AG04450 (cell line): ENCODE data around the gene PSMA2. TPM values are rescaled to one million over a fixed set of nuclear protein-coding genes. Genes with fewer than 3 reads are reported as not detected.

Source experiments
- CTCF ChIA-PET: fragments of 300-600, 350-600 bp; formaldehyde crosslinking; extraction: SDS; loops from one replicate; lab custom pipeline; 2022; ENCODE audit warnings: antibody characterized with exemption, inconsistent platforms; lab: Charles Lee
- POLR2A ChIA-PET: fragments of 350-600 bp; formaldehyde crosslinking; extraction: SDS; loops from one replicate; lab custom pipeline; 2021; ENCODE audit warnings: antibody characterized with exemption, inconsistent platforms; lab: Yijun Ruan, JAX
- DNase-seq: peaks from one replicate; pipeline ENCODE4 v3.0.0-alpha.2; 2011; ENCODE audit warnings: low read depth, low spot score
- H3K27ac ChIP-seq: one replicate; pipeline ENCODE4 v1.5.1; 2012; ENCODE audit warnings: low read depth, low read length, control low read depth
- H3K27me3 ChIP-seq: one replicate; pipeline ENCODE4 v1.6.0; 2012; ENCODE audit warnings: low read length; ENCODE audit not compliant: control insufficient read depth, insufficient read depth
- H3K4me3 ChIP-seq: 2 replicates; pipeline ENCODE4 v1.5.1; 2011; ENCODE audit warnings: mild to moderate bottlenecking, low read depth, low read length, control low read depth
- H3K9me3 ChIP-seq: 2 replicates; pipeline ENCODE4 v1.5.1; 2012; ENCODE audit warnings: low read length; ENCODE audit not compliant: control insufficient read depth, insufficient read depth
- CTCF ChIP-seq: IDR thresholded peaks from 2 replicates; pipeline ENCODE4 v1.5.1; 2011; ENCODE audit warnings: low read depth, low read length, control low read depth, inconsistent platforms
- polyA plus RNA-seq: library from polyadenylated mRNA; depleted of rRNA; stranded (reverse); fragments of >200 nt; gene quantifications from 2 replicates; pipeline ENCODE4 v1.2.3, GENCODE V29; 2011; rRNA removed

Gene PSMA2
- polyA plus RNA-seq, 1 experiment, result 233 TPM

GRCh38 chr7:42877862-42878261, 54.1 kb downstream of the PSMA2 start:
- DNase-seq, result no peak
- no peak for TF ChIP-seq CTCF
- POLR2A ChIA-PET, result no interaction called here
- Histone ChIP-seq H3K27ac (no peak overlapping the region), H3K4me3 (no peak overlapping the region), H3K9me3 (no peaks in the 10 kb centered on the region), H3K27me3 (peaks cover 14% of the 10 kb centered on the region)
- CTCF ChIA-PET, result interaction anchor here (2.0 to 6.8 kb wide), 5 partner anchors 9 to 937 kb away, joined by 5 to 88 read pairs (median 17); no protein-coding TSS in a partner anchor

- DNase-seq, result peak; percentile 10
- ChIA-PET POLR2A (no interaction called here), CTCF (interaction anchor here (0.7 to 6.8 kb wide), 23 partner anchors 11 to 1171 kb away, joined by 3 to 88 read pairs (median 4); no protein-coding TSS in a partner anchor)
- no peak overlapping the region for H3K27ac ChIP-seq
- H3K9me3 ChIP-seq, result no peaks in the 10 kb centered on the region
- H3K4me3 ChIP-seq, result no peak overlapping the region
- peaks cover 10% of the 10 kb centered on the region for H3K27me3 ChIP-seq
- TF ChIP-seq CTCF, result peak; percentile 81
Observed at GRCh38 chr7:42876182-42877068, 55.5 kb downstream of the PSMA2 start.

- TF ChIP-seq CTCF, result no peak
- Histone ChIP-seq H3K27ac (no peak overlapping the region), H3K27me3 (peaks cover 2% of the 10 kb centered on the region), H3K9me3 (no peaks in the 10 kb centered on the region), H3K4me3 (no peak overlapping the region)
- ChIA-PET POLR2A (no interaction called here), CTCF (no interaction called here)
- DNase-seq, result no peak
Observed at GRCh38 chr7:42869131-42870020, 62.6 kb downstream of the PSMA2 start.

- no peak overlapping the region for H3K4me3 ChIP-seq
- no peak overlapping the region for H3K27ac ChIP-seq
- peaks cover 2% of the 10 kb centered on the region for H3K27me3 ChIP-seq
- CTCF ChIA-PET, result no interaction called here
- no peak for TF ChIP-seq CTCF
- no peaks in the 10 kb centered on the region for H3K9me3 ChIP-seq
- POLR2A ChIA-PET, result no interaction called here
- no peak for DNase-seq
Observed at GRCh38 chr7:42868480-42868879, 63.5 kb downstream of the PSMA2 start.

Other genes starting within 250 kb of the PSMA2 start
- gene C7orf25, start 20.1 kb downstream of the PSMA2 start, polyA plus RNA-seq, result 3.1 and 3.8 TPM in 2 replicates
- 51.6 and 68.5 TPM in 2 replicates for gene MRPL32, start 202 bp upstream of the PSMA2 start, polyA plus RNA-seq
- 2.6 and 3.2 TPM in 2 replicates for gene HECW1, start 180.5 kb upstream of the PSMA2 start, polyA plus RNA-seq